ENCODE data around the gene SPATA31E1.
"Not testable (repeated sequence)": the region's sequence is repeated elsewhere in the genome, so short reads cannot be mapped to it uniquely, and the experiment has no call there.

SPATA31E1 gene

DNA sequence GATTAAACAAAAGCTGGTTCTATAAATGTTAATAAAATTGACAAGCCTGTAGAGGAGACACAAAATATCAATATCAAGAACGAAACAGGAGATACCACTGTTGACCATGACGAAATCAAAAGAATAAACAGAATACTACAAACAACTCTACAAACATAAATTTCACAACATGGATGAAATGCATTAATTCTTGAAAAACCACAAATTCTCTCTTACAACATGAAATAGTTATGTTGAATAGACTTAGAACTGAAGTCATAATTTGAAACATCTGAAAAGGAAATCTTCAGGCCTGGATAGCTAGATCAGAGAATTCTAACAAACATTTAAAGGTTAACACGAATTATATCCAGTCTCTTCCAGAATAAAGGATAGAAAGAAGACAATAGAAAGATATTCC, 28.1 kb downstream of the SPATA31E1 start:
- no peak for DNase-seq (ENCODE audit: low read depth)

DNA sequence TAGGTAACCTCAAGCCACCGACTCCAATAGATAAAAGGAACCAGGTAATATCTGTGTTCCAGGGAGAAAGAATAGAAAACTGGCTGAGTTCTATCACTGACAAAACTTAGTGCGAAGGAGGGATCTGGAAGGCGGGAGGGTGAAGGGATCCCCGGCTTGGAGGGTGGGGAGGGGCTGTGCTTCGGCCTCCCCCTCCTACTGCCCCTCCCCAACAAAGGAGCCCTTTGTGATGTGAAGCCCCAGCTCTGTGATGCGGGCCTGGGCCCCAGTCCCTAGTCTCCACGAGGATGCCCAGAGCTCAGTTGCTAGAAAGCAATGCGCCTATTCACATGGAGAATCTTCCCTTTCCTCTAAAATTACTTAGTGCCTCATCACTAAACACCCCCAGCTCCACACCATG, 35.0 kb downstream of the SPATA31E1 start, which contains the start of gene SPATA31C1:
Gene SPATA31C1 (plus strand): TSS at position 301 of the 400 bp plus-strand sequence.
- not testable (repeated sequence) for DNase-seq (ENCODE audit: low read depth); H3K4me3 ChIP-seq (ENCODE audit: low read depth, low read length)

More for the DNA sequence above, 28.1 kb downstream of the SPATA31E1 start:
- H3K4me3 ChIP-seq (ENCODE audit: low read depth, low read length) = no peak overlapping the region

DNA sequence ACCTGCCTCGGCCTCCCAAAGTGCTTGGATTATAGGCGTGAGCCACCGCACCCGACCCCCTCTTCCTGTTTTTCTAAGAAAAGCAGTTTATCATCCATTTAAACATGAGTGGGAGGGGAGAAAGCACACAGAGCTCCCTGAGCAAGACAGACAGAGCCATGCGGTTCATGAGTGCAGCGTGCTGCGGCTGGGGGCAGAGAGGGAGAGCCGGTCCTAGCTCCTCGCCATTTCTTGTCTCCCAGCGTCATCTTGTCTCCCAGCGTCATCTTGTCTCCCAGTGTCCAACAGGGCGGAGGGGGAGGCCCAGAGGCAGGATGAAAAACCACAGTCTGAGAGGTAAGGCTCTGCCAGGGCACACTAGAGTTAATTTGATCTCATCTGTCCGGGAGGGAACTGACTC, 36.3 kb downstream of the SPATA31E1 start:
- not testable (repeated sequence) for DNase-seq (ENCODE audit: low read depth); H3K4me3 ChIP-seq (ENCODE audit: low read depth, low read length)

DNA sequence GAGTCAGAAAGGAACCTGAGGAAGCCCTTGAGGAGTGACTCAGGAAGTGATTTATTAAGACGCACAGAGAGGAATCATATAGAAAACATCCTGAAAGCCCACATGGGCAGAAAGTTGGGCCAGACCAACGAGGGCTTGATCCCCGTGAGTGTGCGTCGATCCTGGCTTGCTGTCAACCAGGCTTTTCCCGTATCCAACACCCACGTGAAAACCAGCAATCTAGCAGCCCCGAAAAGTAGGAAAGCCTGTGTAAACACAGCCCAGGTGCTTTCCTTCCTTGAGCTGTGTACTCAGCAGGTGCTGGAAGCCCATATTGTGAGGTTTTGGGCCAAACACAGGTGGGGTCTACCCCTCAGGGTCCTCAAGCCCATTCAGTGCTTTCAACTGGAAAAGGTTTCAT, 38.9 kb downstream of the SPATA31E1 start:
- DNase-seq (ENCODE audit: low read depth); H3K4me3 ChIP-seq (ENCODE audit: low read depth, low read length): not testable (repeated sequence)

DNA sequence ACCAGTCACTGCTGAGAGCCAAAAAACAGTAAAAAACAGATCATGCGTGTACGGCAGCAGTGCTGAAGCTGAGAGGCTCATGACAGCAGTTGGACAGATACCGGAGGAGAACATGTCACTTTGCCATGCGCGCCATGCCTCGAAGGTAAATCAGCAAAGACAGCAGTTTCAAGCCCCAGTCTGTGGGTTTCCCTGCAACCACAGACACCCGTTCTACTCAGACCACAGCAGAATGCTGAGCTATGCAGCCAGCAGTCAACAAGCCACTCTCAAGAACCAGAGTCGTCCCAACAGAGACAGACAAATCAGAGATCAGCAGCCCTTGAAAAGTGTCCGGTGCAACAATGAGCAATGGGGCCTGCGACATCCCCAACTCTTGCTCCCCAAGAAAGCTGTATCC, 40.3 kb downstream of the SPATA31E1 start:
- DNase-seq (ENCODE audit: low read depth); H3K4me3 ChIP-seq (ENCODE audit: low read depth, low read length): not testable (repeated sequence)

DNA sequence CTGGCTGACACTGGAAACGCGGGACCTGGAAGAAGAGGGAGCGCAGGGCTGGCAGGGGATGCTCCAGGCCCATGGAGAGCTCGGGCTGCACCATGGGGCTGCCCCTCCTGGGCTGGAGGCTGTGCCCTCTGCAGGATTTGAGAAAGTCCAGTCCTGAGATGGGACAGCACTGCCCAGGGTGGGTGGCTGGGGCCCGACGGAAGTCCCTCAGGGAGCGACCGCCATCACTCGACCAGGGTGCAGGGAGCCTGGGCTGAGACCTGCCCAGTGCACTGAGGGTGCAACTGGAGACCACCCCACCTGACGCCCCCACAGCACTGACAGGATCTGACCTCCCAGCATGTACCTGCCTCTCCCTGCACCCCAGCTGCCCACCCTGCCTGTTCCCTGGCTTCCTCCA, 42.2 kb downstream of the SPATA31E1 start:
- not testable (repeated sequence) for DNase-seq (ENCODE audit: low read depth)

DNA sequence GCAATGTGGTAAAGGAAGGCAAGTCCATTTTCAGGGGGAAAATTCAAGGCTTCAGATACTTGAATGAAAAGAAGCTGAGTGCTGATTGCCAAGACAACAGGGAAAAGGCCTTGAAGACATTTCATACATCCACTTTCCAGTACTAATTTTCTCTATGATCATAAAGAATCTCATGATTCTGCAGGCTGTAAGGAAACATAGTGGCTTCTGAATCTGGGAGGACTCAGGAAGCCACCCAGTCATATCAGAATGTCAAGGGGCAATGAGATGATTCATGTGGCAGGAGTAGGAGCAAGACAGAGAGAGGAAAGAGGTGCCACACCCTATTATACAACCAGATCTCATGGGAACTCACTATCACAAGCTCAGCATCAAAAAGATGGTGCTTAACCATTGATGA, 46.5 kb downstream of the SPATA31E1 start:
- DNase-seq (ENCODE audit: low read depth); H3K4me3 ChIP-seq (ENCODE audit: low read depth, low read length): not testable (repeated sequence)

More for the DNA sequence above, 42.2 kb downstream of the SPATA31E1 start:
- H3K4me3 ChIP-seq (ENCODE audit: low read depth, low read length) = not testable (repeated sequence)

DNA sequence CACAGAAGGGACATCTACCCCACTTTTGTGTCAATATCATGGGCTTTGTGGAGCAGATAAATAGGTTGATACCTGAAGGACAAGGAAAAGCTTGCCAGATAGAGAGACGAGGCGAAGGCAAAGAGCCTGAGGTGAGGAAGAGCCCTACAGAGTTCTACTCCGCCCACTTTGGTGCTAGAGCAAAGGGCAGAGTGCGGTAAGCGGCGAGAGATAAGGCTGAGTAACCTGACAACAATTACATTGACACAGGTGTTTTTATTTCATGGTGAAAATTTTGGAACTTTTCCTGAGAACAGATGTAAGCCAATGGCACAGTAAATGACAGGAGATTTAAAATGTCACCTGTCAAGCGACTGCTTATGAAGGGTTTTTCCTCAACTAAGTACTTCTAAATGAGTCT, 51.8 kb downstream of the SPATA31E1 start:
- not testable (repeated sequence) for DNase-seq (ENCODE audit: low read depth); H3K4me3 ChIP-seq (ENCODE audit: low read depth, low read length)

DNA sequence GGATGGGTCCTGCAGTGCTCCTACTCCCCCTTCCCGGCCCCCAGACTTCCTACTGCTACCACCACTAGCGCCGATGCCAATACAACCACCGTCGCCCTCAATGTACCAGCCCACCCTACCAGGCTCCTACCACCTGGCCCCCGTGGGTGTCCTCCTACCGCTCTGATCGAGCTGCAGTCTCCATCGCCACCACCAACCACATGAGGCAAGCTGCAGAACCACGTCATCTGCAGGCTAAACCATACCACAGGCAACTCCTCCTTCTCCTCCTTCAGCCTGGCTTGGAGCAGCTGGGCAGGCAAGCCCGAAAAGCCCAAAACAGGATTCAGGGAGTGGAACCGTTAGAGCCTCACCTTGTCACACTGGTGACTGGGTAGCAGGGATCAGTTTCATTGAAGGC, 54.7 kb downstream of the SPATA31E1 start:
- not testable (repeated sequence) for DNase-seq (ENCODE audit: low read depth); H3K4me3 ChIP-seq (ENCODE audit: low read depth, low read length)

DNA sequence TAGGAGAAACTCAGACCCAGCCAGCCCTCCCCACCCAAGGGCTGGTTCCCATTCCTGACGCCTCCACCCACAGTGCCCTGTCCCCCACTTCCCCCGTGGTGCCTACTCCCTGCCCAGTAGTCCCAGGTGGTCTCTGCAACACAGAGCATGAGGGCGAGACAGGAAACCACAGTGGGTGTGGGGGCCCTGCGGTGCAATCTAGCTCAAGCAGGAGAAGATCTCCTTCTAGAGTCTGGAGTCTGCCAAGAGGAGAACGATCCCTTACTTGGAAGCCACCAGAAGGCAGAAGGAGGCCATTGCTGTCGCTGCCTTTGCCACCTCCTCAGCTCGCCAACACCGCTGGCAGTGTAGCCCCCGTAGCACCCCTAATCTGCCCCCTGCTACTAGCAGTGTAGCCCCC, 55.2 kb downstream of the SPATA31E1 start:
- H3K4me3 ChIP-seq (ENCODE audit: low read depth, low read length); DNase-seq (ENCODE audit: low read depth): not testable (repeated sequence)

DNA sequence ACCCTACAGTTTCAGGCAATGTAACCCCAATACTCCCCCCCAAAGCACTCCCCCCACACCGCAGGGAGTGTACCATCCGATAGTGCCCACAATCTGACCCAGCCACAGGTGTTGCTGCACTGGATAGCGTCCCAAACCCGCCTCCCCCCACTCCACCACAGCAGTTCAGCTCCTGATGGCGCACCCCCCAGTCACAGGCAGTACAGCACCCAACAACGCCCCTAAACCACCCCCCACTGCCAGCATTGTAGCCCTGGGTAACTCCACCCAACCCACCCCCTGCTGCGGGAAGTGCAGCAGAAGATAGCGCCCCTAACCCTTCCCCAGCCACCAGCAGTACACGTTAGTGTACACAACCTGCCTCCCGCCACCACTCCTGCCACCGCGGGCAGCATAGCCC, 55.7 kb downstream of the SPATA31E1 start:
- H3K4me3 ChIP-seq (ENCODE audit: low read depth, low read length); DNase-seq (ENCODE audit: low read depth): not testable (repeated sequence)
